ENCODE results near the gene ZNF76. TPM values are rescaled to one million over a fixed set of nuclear protein-coding genes. Genes with fewer than 3 reads are reported as not detected.

The ZNF76 gene
- polyA plus RNA-seq, 2 of the 4 experiments (the other 2 are of a cell fraction): 7.9 to 10.5 TPM

DNA sequence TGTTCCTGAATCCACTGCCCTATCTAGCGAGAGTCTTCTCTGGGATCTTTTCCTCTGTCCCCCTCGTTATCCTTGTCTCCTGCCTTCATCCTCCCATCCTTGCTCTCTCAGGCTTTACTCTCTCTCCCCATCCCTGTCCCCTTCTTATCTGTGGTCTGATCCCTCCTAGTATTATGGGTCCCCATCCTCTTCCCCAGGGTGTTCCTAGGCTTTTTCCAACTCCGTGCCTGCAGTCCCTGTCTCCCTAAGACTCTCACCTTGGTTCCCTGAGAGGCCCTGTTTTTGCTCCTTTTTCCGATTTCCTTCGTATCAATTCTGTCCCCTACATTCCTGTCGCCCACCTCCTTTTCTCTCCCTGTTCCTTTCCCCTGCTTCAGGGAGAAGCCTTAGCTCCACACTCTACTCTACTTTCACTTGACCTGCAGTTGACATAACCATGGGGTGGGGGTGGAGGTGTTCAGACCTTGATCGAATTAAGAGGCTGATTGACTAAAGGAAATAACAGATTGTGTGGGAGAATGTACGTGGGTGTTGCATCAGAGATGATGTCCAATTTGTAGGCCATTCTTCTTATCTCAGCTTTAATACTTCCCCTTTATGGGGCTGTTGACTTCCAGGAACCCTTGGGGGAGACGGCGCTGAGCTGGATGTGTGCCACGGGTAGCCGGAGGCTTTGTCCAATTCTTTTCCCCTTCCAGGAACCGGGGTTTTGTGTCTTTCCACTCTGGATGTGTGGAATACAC lies 83.7 kb downstream of the ZNF76 start:
- TF ChIP-seq FOSB (CRISPR knock-in tag; IDR thresholded peaks at IDR 0.05): no peak
- no peak for TF ChIP-seq ZNF302 (CRISPR knock-in tag; IDR thresholded peaks at IDR 0.05)
- TF ChIP-seq SREBF2 (IDR thresholded peaks at IDR 0.05): no peak
- no peak for TF ChIP-seq MYC (IDR thresholded peaks at IDR 0.05; ENCODE audit: borderline replicate concordance, low read length)
- TF ChIP-seq, protein P1, sequence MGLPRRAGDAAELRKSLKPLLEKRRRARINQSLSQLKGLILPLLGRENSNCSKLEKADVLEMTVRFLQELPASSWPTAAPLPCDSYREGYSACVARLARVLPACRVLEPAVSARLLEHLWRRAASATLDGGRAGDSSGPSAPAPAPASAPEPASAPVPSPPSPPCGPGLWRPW (IDR thresholded peaks at IDR 0.05): no peak
- WGBS (ENCODE audit: missing lambda C conversion rate): 65% methylated on average over 13 of the region's 13 CpGs
- peak overlapping the region; percentile 72 to 89; a peak in 5 of 6 replicates for H3K27ac ChIP-seq
- POLR2A ChIA-PET: interaction anchor here (0.6 to 1.5 kb wide), 2 partner anchors 104 to 106 kb away, joined by 4 to 8 read pairs; no protein-coding TSS in a partner anchor
- FAIRE-seq: no peak
- H3K4me3 ChIP-seq: peak overlapping the region; percentile 69
- 0 out of 6 replicates have a peak, but pooled peaks of 1 of the 2 experiments have one; percentile 2 for ATAC-seq
- peaks cover 8% of the 10 kb centered on the region; the same call in 2 of the 3 replicates for H3K4me1 ChIP-seq
- no peaks in the 10 kb centered on the region for H3K9me3 ChIP-seq
- no peak for DNase-seq (ENCODE audit: low read depth in 1 of 2, low spot score in 1 of 2)
- peak overlapping the region; percentile 86 for H3K4me2 ChIP-seq
- CTCF ChIA-PET: interaction anchor here (0.6 to 6.9 kb wide), 21 partner anchors 9 to 141 kb away, joined by 3 to 140 read pairs (median 6); partner anchors contain the start of genes FANCE and RPL10A

DNA sequence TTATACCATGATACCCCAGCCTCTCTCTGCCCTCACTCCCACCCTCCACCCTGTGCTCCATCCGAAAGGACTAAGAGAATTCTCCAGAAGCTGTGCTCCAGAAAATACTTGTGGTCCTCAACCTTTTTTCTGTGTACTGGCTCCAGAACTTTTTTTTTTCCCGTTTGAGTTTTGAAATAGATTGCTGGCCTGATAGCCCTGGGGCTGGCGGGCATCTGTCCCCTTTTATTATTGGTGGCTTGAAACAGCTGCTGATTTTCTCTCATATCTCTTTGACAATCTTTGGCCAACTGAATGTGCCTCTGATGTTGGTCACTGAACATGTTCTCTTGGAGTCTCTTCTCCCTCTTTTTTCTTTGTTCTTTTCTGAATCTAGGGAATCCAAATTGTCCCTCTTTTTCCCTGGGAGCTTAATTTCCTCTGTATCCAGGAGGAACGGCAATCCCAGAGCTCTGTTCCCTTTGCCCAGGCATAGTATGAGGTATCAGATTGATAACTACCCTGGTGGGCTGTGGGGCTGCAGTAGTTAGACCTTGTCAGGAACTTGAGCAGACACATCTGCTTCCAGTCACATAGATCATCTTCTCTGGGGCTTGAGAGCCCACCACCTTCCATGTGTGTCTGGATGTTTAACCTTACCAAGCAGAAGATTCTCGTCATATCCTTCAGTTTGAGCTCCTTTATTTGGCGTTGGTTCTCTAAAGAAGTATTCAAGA lies 84.5 kb downstream of the ZNF76 start:
- WGBS (ENCODE audit: missing lambda C conversion rate): 83% methylated on average over 6 of the region's 6 CpGs
- no peak for FAIRE-seq
- Histone ChIP-seq H3K27ac (no peak overlapping the region), H3K4me2 (peak overlapping the region; percentile 86), H3K9me3 (no peaks in the 10 kb centered on the region), H3K4me1 (peaks cover 8% of the 10 kb centered on the region; the same call in 2 of the 3 replicates), H3K4me3 (no peak overlapping the region)
- no peak for DNase-seq (ENCODE audit: low read depth in 1 of 2, low spot score in 1 of 2)
- TF ChIP-seq, protein P2, sequence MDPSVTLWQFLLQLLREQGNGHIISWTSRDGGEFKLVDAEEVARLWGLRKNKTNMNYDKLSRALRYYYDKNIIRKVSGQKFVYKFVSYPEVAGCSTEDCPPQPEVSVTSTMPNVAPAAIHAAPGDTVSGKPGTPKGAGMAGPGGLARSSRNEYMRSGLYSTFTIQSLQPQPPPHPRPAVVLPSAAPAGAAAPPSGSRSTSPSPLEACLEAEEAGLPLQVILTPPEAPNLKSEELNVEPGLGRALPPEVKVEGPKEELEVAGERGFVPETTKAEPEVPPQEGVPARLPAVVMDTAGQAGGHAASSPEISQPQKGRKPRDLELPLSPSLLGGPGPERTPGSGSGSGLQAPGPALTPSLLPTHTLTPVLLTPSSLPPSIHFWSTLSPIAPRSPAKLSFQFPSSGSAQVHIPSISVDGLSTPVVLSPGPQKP (IDR thresholded peaks at IDR 0.05; ENCODE audit: low read depth, low read length): no peak
- TF ChIP-seq, protein P3, sequence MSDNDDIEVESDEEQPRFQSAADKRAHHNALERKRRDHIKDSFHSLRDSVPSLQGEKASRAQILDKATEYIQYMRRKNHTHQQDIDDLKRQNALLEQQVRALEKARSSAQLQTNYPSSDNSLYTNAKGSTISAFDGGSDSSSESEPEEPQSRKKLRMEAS (IDR thresholded peaks at IDR 0.05): no peak
- TF ChIP-seq RAD21 (conservative IDR thresholded peaks at IDR 0.05 in 1 of 2, IDR thresholded peaks at IDR 0.05 in 1 of 2): no peak
- TF ChIP-seq, protein P4, sequence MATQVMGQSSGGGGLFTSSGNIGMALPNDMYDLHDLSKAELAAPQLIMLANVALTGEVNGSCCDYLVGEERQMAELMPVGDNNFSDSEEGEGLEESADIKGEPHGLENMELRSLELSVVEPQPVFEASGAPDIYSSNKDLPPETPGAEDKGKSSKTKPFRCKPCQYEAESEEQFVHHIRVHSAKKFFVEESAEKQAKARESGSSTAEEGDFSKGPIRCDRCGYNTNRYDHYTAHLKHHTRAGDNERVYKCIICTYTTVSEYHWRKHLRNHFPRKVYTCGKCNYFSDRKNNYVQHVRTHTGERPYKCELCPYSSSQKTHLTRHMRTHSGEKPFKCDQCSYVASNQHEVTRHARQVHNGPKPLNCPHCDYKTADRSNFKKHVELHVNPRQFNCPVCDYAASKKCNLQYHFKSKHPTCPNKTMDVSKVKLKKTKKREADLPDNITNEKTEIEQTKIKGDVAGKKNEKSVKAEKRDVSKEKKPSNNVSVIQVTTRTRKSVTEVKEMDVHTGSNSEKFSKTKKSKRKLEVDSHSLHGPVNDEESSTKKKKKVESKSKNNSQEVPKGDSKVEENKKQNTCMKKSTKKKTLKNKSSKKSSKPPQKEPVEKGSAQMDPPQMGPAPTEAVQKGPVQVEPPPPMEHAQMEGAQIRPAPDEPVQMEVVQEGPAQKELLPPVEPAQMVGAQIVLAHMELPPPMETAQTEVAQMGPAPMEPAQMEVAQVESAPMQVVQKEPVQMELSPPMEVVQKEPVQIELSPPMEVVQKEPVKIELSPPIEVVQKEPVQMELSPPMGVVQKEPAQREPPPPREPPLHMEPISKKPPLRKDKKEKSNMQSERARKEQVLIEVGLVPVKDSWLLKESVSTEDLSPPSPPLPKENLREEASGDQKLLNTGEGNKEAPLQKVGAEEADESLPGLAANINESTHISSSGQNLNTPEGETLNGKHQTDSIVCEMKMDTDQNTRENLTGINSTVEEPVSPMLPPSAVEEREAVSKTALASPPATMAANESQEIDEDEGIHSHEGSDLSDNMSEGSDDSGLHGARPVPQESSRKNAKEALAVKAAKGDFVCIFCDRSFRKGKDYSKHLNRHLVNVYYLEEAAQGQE (IDR thresholded peaks at IDR 0.05): no peak
- TF ChIP-seq HDAC2 (IDR thresholded peaks at IDR 0.05): no peak
- no peak for TF ChIP-seq CBX8 (IDR thresholded peaks at IDR 0.05)
- TF ChIP-seq FOXS1 (CRISPR knock-in tag; IDR thresholded peaks at IDR 0.05): no peak
- TF ChIP-seq MAFK (IDR thresholded peaks at IDR 0.05; ENCODE audit: partially characterized antibody): no peak
- TF ChIP-seq EP300 (IDR thresholded peaks at IDR 0.05): no peak
- TF ChIP-seq SMC3 (IDR thresholded peaks at IDR 0.05): no peak
- TF ChIP-seq ZC3H11A (IDR thresholded peaks at IDR 0.05): no peak
- TF ChIP-seq, protein P5, sequence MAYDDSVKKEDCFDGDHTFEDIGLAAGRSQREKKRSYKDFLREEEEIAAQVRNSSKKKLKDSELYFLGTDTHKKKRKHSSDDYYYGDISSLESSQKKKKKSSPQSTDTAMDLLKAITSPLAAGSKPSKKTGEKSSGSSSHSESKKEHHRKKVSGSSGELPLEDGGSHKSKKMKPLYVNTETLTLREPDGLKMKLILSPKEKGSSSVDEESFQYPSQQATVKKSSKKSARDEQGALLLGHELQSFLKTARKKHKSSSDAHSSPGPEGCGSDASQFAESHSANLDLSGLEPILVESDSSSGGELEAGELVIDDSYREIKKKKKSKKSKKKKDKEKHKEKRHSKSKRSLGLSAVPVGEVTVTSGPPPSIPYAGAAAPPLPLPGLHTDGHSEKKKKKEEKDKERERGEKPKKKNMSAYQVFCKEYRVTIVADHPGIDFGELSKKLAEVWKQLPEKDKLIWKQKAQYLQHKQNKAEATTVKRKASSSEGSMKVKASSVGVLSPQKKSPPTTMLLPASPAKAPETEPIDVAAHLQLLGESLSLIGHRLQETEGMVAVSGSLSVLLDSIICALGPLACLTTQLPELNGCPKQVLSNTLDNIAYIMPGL (CRISPR knock-in tag; IDR thresholded peaks at IDR 0.05; ENCODE audit: borderline replicate concordance): no peak
- no peak for TF ChIP-seq ZNF302 (CRISPR knock-in tag; IDR thresholded peaks at IDR 0.05)
- TF ChIP-seq, protein P6, sequence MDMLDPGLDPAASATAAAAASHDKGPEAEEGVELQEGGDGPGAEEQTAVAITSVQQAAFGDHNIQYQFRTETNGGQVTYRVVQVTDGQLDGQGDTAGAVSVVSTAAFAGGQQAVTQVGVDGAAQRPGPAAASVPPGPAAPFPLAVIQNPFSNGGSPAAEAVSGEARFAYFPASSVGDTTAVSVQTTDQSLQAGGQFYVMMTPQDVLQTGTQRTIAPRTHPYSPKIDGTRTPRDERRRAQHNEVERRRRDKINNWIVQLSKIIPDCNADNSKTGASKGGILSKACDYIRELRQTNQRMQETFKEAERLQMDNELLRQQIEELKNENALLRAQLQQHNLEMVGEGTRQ (IDR thresholded peaks at IDR 0.05): no peak
- TF ChIP-seq MAZ (IDR thresholded peaks at IDR 0.05; ENCODE audit: borderline replicate concordance, low read depth, low read length): no peak
- TF ChIP-seq, protein P7, sequence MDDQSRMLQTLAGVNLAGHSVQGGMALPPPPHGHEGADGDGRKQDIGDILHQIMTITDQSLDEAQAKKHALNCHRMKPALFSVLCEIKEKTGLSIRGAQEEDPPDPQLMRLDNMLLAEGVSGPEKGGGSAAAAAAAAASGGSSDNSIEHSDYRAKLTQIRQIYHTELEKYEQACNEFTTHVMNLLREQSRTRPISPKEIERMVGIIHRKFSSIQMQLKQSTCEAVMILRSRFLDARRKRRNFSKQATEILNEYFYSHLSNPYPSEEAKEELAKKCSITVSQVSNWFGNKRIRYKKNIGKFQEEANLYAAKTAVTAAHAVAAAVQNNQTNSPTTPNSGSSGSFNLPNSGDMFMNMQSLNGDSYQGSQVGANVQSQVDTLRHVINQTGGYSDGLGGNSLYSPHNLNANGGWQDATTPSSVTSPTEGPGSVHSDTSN (IDR thresholded peaks at IDR 0.05): no peak
- no peak for TF ChIP-seq ZFP36 (IDR thresholded peaks at IDR 0.05; ENCODE audit: borderline replicate concordance, partially characterized antibody)
- no peak for TF ChIP-seq NFE2L2 (conservative IDR thresholded peaks at IDR 0.05; ENCODE audit: low read length)
- TF ChIP-seq HEYL (CRISPR knock-in tag; IDR thresholded peaks at IDR 0.05): no peak
- no peak for TF ChIP-seq GATA3 (IDR thresholded peaks at IDR 0.05; ENCODE audit: borderline replicate concordance)
- ChIA-PET POLR2A (no interaction called here), CTCF (interaction anchor here (0.9 to 6.9 kb wide), 6 partner anchors 19 to 127 kb away, joined by 3 to 140 read pairs (median 3); partner anchors contain the start of gene FANCE)
- ATAC-seq: no peak

Measured in A549 (cell line).